GM12878 (cell line): ENCODE measurements around the gene STAT4. TPM values are rescaled to one million over a fixed set of nuclear protein-coding genes. Genes with fewer than 3 reads are reported as not detected.

Experiments
- ATAC-seq: fragments of 200-7000 bp; cut with Tn5 transposase; 3 replicates; pipeline ENCODE4 v1.9.1; 2020; ENCODE audit warnings: mild to moderate bottlenecking, moderate library complexity
- BruUV-seq: library from RNA; stranded (reverse); fragments of 400-500 nt; replicated peaks from 2 replicates; lab custom pipeline; 2021; lab: Mats Ljungman, UMichigan
- CTCF ChIA-PET: fragments of 300-600 bp; sonication (Branson Sonifier 250); formaldehyde crosslinking; extraction: SDS; loops from one replicate; lab custom pipeline; 2021; ENCODE audit warnings: inconsistent platforms; lab: Yijun Ruan, JAX
- POLR2A ChIA-PET: fragments of 350-600 bp; formaldehyde crosslinking; extraction: SDS; loops from one replicate; lab custom pipeline; 2021; ENCODE audit warnings: inconsistent platforms; lab: Charles Lee
- RAD21 ChIA-PET: fragments of 300-600 bp; sonication (Branson Sonifier 250); formaldehyde crosslinking; loops from one replicate; lab custom pipeline; 2023; ENCODE audit warnings: antibody characterized with exemption; ENCODE audit not compliant: unreplicated experiment; lab: Charles Lee
- SMC1A ChIA-PET: fragments of 300-600 bp; sonication (Branson Sonifier 250); formaldehyde crosslinking; loops from one replicate; lab custom pipeline; 2023; ENCODE audit not compliant: unreplicated experiment, uncharacterized antibody; lab: Charles Lee
- DNase-seq: peaks from one replicate; pipeline ENCODE4 v3.0.0-alpha.2; 2011; ENCODE audit warnings: low read depth, low spot score
- FAIRE-seq: peaks from 3 replicates; lab custom pipeline; 2011; peaks lifted over from hg19 to GRCh38; lab: Jason Lieb, UNC
- H2AFZ ChIP-seq: 2 replicates; pipeline ENCODE4 v1.6.0; 2011; ENCODE audit warnings: low read depth, low read length, control low read depth; ENCODE audit not compliant: control insufficient read depth
- H3K27ac ChIP-seq: 2 replicates; pipeline ENCODE4 v1.5.1; 2011; ENCODE audit warnings: control low read depth; ENCODE audit not compliant: control insufficient read depth, insufficient read depth
- H3K27me3 ChIP-seq, 2 experiments: replicated peaks in 1 of 2; 2 replicates each; pipeline versions ENCODE4 v1.6.0 to v1.6.1; 2011; ENCODE audit warnings: low read length in 1 of 2; ENCODE audit not compliant: control insufficient read depth in 2 of 2, insufficient read depth in 2 of 2
- H3K36me3 ChIP-seq, 2 experiments: 2 replicates each; pipeline ENCODE4 v1.5.1; 2011; ENCODE audit warnings: low read length in 1 of 2; ENCODE audit not compliant: control insufficient read depth in 2 of 2, insufficient read depth in 2 of 2
- H3K4me1 ChIP-seq: 2 replicates; pipeline ENCODE4 v1.6.1; 2011; ENCODE audit warnings: mild to moderate bottlenecking, low read length, moderate library complexity, mixed read lengths; ENCODE audit not compliant: control insufficient read depth, insufficient read depth
- H3K4me2 ChIP-seq: 2 replicates; pipeline ENCODE4 v1.6.0; 2011; ENCODE audit warnings: control low read depth; ENCODE audit not compliant: control insufficient read depth, insufficient read depth
- H3K4me3 ChIP-seq: fragments of 200-600 bp; sonication (generic); 2 replicates; pipeline ENCODE4 v1.5.1; 2016
- H3K79me2 ChIP-seq: 2 replicates; pipeline ENCODE4 v1.6.0; 2011; ENCODE audit warnings: low read length; ENCODE audit not compliant: control insufficient read depth, insufficient read depth
- H3K9ac ChIP-seq: 2 replicates; pipeline ENCODE4 v1.8.0; 2011; ENCODE audit warnings: low read length, control low read depth, mixed read lengths; ENCODE audit not compliant: control insufficient read depth, insufficient read depth
- H3K9me3 ChIP-seq: replicated peaks from 3 replicates; pipeline ENCODE4 v1.5.1; 2011; ENCODE audit warnings: mild to moderate bottlenecking, low read length; ENCODE audit not compliant: control insufficient read depth, insufficient read depth
- H4K20me1 ChIP-seq: 2 replicates; pipeline ENCODE4 v1.6.0; 2011; ENCODE audit not compliant: control insufficient read depth, insufficient read depth
- ATF2 ChIP-seq: IDR thresholded peaks from 2 replicates; pipeline ENCODE4 v1.6.1; 2012; ENCODE audit warnings: low read length, inconsistent platforms
- BACH1 ChIP-seq: fragments of 450-650 bp; IDR thresholded peaks from 2 replicates; pipeline ENCODE4 v1.6.1; 2017; ENCODE audit warnings: mild to moderate bottlenecking, borderline replicate concordance
- CUX1 ChIP-seq: IDR thresholded peaks from 2 replicates; pipeline ENCODE4 v1.6.1; 2012; ENCODE audit warnings: improper control_type of control experiment, low read depth, low read length; ENCODE audit not compliant: insufficient replicate concordance
- EGR1 ChIP-seq, 2 experiments: IDR thresholded peaks; 1 replicate in 1 of 2; 2 replicates in 1 of 2; pipeline ENCODE4 v1.6.1; 2011 to 2012; ENCODE audit warnings: low read depth in 2 of 2, low read length in 2 of 2, borderline replicate concordance in 1 of 2, mild to moderate bottlenecking in 1 of 2, moderate library complexity in 1 of 2
- EZH2 ChIP-seq: IDR thresholded peaks from 2 replicates; pipeline ENCODE4 v1.6.1; 2012; ENCODE audit warnings: low read depth, mild to moderate bottlenecking, control low read depth, inconsistent platforms, low read length, borderline replicate concordance; ENCODE audit not compliant: control insufficient read depth
- HCFC1 ChIP-seq: fragments of 150-350 bp; IDR thresholded peaks from 2 replicates; pipeline ENCODE4 v1.6.1; 2014; ENCODE audit warnings: low read length
- IRF4 ChIP-seq: IDR thresholded peaks from 2 replicates; pipeline ENCODE4 v1.6.1; 2011; ENCODE audit warnings: low read depth, low read length
- IRF5 ChIP-seq: fragments of 450-650 bp; IDR thresholded peaks from 2 replicates; pipeline ENCODE4 v1.6.1; 2017; ENCODE audit warnings: borderline replicate concordance
- MEF2B ChIP-seq: fragments of 450-650 bp; IDR thresholded peaks from 2 replicates; pipeline ENCODE4 v1.6.1; 2018; ENCODE audit warnings: mild to moderate bottlenecking, moderate library complexity; ENCODE audit not compliant: partially characterized antibody, poor library complexity, severe bottlenecking
- MTA2 ChIP-seq: fragments of 450-650 bp; IDR thresholded peaks from 2 replicates; pipeline ENCODE4 v1.6.1; 2016; ENCODE audit warnings: low read depth, mild to moderate bottlenecking, moderate library complexity
- NBN ChIP-seq: fragments of 450-650 bp; IDR thresholded peaks from 2 replicates; pipeline ENCODE4 v1.6.1; 2016
- NFXL1 ChIP-seq: fragments of 450-650 bp; IDR thresholded peaks from 2 replicates; pipeline ENCODE4 v1.6.1; 2017; ENCODE audit warnings: antibody characterized with exemption, mild to moderate bottlenecking, borderline replicate concordance
- PML ChIP-seq: IDR thresholded peaks from 2 replicates; pipeline ENCODE4 v1.6.1; 2012; ENCODE audit warnings: low read length, inconsistent platforms
- RFX5 ChIP-seq: IDR thresholded peaks from 2 replicates; pipeline ENCODE4 v1.6.1; 2011; ENCODE audit warnings: low read depth, low read length, improper control_type of control experiment
- SRF ChIP-seq, 2 experiments: IDR thresholded peaks; 2 replicates each; pipeline ENCODE4 v1.6.1; 2011; ENCODE audit warnings: low read depth in 2 of 2, low read length in 2 of 2, mild to moderate bottlenecking in 1 of 2, moderate library complexity in 1 of 2
- YY1 ChIP-seq: IDR thresholded peaks from 2 replicates; pipeline ENCODE4 v1.6.1; 2011; ENCODE audit warnings: low read depth, mild to moderate bottlenecking, low read length
- WGBS: methylation state at CpG from one replicate; pipeline ENCODE4 v1.1.6; 2016; ENCODE audit warnings: low lambda C conversion rate; ENCODE audit not compliant: insufficient replicate concordance, insufficient coverage; ENCODE audit errors: missing lambda C conversion rate; 5-methylcytosine and 5-hydroxymethylcytosine counted together
- in situ Hi-C: fragments of 300-500 bp; cut with MboI; formaldehyde crosslinking; loops from 9 replicates; pipeline ENCODE4 v1.14.3; 2018; ENCODE audit warnings: mixed read lengths
- intact Hi-C: fragments of 100-400 bp; cut with micrococcal nuclease; formaldehyde crosslinking; loops from one replicate; pipeline ENCODE4 v1.14.2; 2022; ENCODE audit not compliant: unreplicated experiment
- polyA plus RNA-seq, 11 experiments: library from polyadenylated mRNA; depleted of rRNA in 4 of 11; unstranded in 6 of 11; stranded (reverse) in 5 of 11; fragments of >200 nt; fragmentation: Nextera tagmentation in 4 of 11; fragmentation: Illumina TruSeq in 1 of 11; extraction: Ambion mirVana in 4 of 11; extraction: Trizol in 1 of 11; gene quantifications; 1 replicate in 1 of 11; 2 replicates in 10 of 11; pipeline versions ENCODE4 v1.2.1 to v1.2.3, GENCODE V29; 2011 to 2016; ENCODE audit warnings: inconsistent platforms in 2 of 11, missing spikeins in 2 of 11, low read depth in 1 of 11
- total RNA-seq, 4 experiments: library from RNA; depleted of rRNA in 3 of 4; stranded (reverse); fragments of >200 nt in 3 of 4; fragmentation: Illumina TruSeq in 1 of 4; extraction: Trizol in 1 of 4; gene quantifications; 2 replicates each; pipeline versions ENCODE4 v1.2.1 to v1.2.3, GENCODE V29; 2013 to 2021

The STAT4 gene
- total and polyA plus RNA-seq, 10 of the 15 experiments (the other 5 are each of a cell fraction or from before 2014, with no cell fraction given), result 3.1 to 9.3 (median 7.1) TPM

GRCh38 chr2:191183516-191183915, 32.7 kb upstream of the STAT4 start (continued):
- TF ChIP-seq ATF2, result no peak
- TF ChIP-seq EGR1 (IDR thresholded peaks at IDR 0.05; ENCODE audit: borderline replicate concordance in 1 of 2, low read depth in 2 of 2, low read length in 2 of 2), result no peak
- no peak for TF ChIP-seq BACH1

- CTCF ChIA-PET, result interaction anchor here (0.7 kb wide), 1 partner anchor 24 kb away, joined by 4 read pairs; no protein-coding TSS in a partner anchor
- no peaks in the 10 kb centered on the region for H3K36me3 ChIP-seq
- TF ChIP-seq NBN, result no peak
- TF ChIP-seq IRF4, result no peak
- no peak for TF ChIP-seq EGR1 (IDR thresholded peaks at IDR 0.05; ENCODE audit: borderline replicate concordance in 1 of 2, low read depth in 2 of 2, low read length in 2 of 2)
- no peak for TF ChIP-seq MTA2
- no peak for TF ChIP-seq PML
- TF ChIP-seq YY1, result no peak
- TF ChIP-seq MEF2B, result no peak
- no peak for TF ChIP-seq CUX1
- no peak for TF ChIP-seq RFX5
- no peak for TF ChIP-seq NFXL1
- no peak for TF ChIP-seq SRF (IDR thresholded peaks at IDR 0.05; ENCODE audit: low read depth in 2 of 2, low read length in 2 of 2)
- no peak for TF ChIP-seq EZH2
- no peak for TF ChIP-seq BACH1
- TF ChIP-seq HCFC1, result no peak
- TF ChIP-seq IRF5, result no peak
These were observed 32.3 kb upstream of the STAT4 start for GRCh38 chr2:191183081-191183480.

More at GRCh38 chr2:191183081-191183480, 32.3 kb upstream of the STAT4 start:
- Histone ChIP-seq H3K4me2 (no peak overlapping the region), H3K4me3 (no peak overlapping the region), H3K27me3 (peaks cover 0 to 2% of the 10 kb centered on the region in 2 experiments; a peak in 1 of 4 replicates), H3K27ac (no peak overlapping the region), H2AFZ (no peak overlapping the region), H3K79me2 (no peaks in the 10 kb centered on the region), H3K4me1 (no peaks in the 10 kb centered on the region), H3K9ac (no peak overlapping the region), H4K20me1 (no peaks in the 10 kb centered on the region), H3K9me3 (no peaks in the 10 kb centered on the region)
- SMC1A ChIA-PET, result interaction anchor here (0.7 to 1.2 kb wide), 3 partner anchors 11 to 25 kb away, joined by 3 read pairs; no protein-coding TSS in a partner anchor
- POLR2A ChIA-PET, result no interaction called here
- ATAC-seq (no peak), FAIRE-seq (no peak), DNase-seq (no peak)
- WGBS, result 0% methylated on average over 2 of the region's 2 CpGs
- no TSS peak for BruUV-seq
- RAD21 ChIA-PET, result no interaction called here
- intact Hi-C loops (no loop called here), in situ Hi-C loops (no loop called here)
